ENCODE data around the gene CNGB1. TPM values are rescaled to one million over a fixed set of nuclear protein-coding genes. Genes with fewer than 3 reads are reported as not detected.

CNGB1 gene
- total and polyA plus RNA-seq, 2 of the 13 experiments (the other 11 are each of a cell fraction or from before 2014, with no cell fraction given): 0.02 to 0.15 TPM

DNA sequence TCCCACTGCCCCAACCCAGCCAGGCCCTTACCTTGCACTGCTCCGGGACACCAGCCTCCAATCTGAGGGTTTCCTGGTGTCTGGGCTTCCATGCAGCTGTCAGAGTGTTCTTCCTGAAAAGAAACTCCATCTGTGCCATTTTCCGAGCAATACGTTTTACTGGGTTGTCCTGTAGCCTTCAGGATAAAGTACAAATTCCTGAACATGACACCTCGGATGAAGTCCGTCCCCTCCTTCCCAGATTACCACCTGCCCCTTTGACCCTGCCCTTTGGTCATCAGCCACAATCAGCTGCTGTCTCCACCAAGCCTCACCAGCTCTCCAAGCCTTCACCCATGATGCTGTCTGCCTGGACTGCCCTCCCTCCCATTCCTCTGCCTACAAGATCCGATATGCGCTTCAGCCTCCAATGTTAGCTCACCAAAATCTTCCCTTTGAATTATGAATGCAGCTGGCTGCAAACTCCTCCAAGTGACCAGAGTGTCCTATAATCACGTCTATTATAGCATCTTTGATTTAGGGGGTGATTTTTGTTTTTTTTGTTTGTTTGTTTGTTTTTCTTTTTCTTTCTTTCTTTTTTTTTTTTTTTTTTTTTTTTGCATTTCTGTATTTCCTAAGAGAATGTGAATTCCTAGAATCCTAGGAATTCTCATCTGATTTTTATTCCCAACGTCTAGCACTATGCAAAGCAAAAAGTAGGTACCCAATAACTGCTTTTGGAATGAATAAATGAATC is 108.1 kb downstream of the CNGB1 start (continued):
- TF ChIP-seq, protein P1, sequence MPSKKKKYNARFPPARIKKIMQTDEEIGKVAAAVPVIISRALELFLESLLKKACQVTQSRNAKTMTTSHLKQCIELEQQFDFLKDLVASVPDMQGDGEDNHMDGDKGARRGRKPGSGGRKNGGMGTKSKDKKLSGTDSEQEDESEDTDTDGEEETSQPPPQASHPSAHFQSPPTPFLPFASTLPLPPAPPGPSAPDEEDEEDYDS (CRISPR knock-in tag; IDR thresholded peaks at IDR 0.05): peak; percentile 81
- TF ChIP-seq MYC (CRISPR knock-in tag; IDR thresholded peaks at IDR 0.05; ENCODE audit: borderline replicate concordance) (peak; percentile 74; the same call in 1 of the 2 replicates), ZBTB38 (CRISPR knock-in tag; IDR thresholded peaks at IDR 0.05) (peak; percentile 92), ZNF430 (CRISPR knock-in tag; IDR thresholded peaks at IDR 0.05) (peak; percentile 83; the same call in 1 of the 2 replicates), RFX1 (IDR thresholded peaks at IDR 0.05) (no peak), REL (CRISPR knock-in tag; conservative IDR thresholded peaks at IDR 0.05) (no peak), TMF1 (CRISPR knock-in tag; IDR thresholded peaks at IDR 0.05; ENCODE audit: low read depth) (peak; percentile 84; the same call in 1 of the 2 replicates), KLF11 (CRISPR knock-in tag; IDR thresholded peaks at IDR 0.05) (0 out of 2 replicates have a peak, but pooled peaks have one; percentile 89), ZNF501 (CRISPR knock-in tag; IDR thresholded peaks at IDR 0.05) (peak; percentile 88), ZNF841 (CRISPR knock-in tag; IDR thresholded peaks at IDR 0.05; ENCODE audit: borderline replicate concordance) (no peak), KDM6A (CRISPR knock-in tag; IDR thresholded peaks at IDR 0.05; ENCODE audit: low read depth) (peak; percentile 88), CCAR2 (optimal IDR thresholded peaks at IDR 0.05; ENCODE audit: low read depth, low read length) (peak; percentile 77), TBX3 (IDR thresholded peaks at IDR 0.05; ENCODE audit: borderline replicate concordance) (peak; percentile 87), ZNF234 (CRISPR knock-in tag; conservative IDR thresholded peaks at IDR 0.05) (no peak), ATAD3A (CRISPR knock-in tag; IDR thresholded peaks at IDR 0.05) (no peak), YY1 (IDR thresholded peaks at IDR 0.05; ENCODE audit: insufficient read depth, insufficient replicate concordance, low read depth, low read length) (no peak), HHEX (CRISPR knock-in tag; IDR thresholded peaks at IDR 0.05) (0 out of 2 replicates have a peak, but pooled peaks have one; percentile 11), PPARG (CRISPR knock-in tag; conservative IDR thresholded peaks at IDR 0.05) (peak; percentile 69; the same call in 1 of the 2 replicates), ZNF331 (CRISPR knock-in tag; IDR thresholded peaks at IDR 0.05) (peak; percentile 92)
- TF ChIP-seq, protein P2, sequence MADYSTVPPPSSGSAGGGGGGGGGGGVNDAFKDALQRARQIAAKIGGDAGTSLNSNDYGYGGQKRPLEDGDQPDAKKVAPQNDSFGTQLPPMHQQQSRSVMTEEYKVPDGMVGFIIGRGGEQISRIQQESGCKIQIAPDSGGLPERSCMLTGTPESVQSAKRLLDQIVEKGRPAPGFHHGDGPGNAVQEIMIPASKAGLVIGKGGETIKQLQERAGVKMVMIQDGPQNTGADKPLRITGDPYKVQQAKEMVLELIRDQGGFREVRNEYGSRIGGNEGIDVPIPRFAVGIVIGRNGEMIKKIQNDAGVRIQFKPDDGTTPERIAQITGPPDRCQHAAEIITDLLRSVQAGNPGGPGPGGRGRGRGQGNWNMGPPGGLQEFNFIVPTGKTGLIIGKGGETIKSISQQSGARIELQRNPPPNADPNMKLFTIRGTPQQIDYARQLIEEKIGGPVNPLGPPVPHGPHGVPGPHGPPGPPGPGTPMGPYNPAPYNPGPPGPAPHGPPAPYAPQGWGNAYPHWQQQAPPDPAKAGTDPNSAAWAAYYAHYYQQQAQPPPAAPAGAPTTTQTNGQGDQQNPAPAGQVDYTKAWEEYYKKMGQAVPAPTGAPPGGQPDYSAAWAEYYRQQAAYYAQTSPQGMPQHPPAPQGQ (CRISPR knock-in tag; IDR thresholded peaks at IDR 0.05; ENCODE audit: borderline replicate concordance): no peak
- TF ChIP-seq, protein P3, sequence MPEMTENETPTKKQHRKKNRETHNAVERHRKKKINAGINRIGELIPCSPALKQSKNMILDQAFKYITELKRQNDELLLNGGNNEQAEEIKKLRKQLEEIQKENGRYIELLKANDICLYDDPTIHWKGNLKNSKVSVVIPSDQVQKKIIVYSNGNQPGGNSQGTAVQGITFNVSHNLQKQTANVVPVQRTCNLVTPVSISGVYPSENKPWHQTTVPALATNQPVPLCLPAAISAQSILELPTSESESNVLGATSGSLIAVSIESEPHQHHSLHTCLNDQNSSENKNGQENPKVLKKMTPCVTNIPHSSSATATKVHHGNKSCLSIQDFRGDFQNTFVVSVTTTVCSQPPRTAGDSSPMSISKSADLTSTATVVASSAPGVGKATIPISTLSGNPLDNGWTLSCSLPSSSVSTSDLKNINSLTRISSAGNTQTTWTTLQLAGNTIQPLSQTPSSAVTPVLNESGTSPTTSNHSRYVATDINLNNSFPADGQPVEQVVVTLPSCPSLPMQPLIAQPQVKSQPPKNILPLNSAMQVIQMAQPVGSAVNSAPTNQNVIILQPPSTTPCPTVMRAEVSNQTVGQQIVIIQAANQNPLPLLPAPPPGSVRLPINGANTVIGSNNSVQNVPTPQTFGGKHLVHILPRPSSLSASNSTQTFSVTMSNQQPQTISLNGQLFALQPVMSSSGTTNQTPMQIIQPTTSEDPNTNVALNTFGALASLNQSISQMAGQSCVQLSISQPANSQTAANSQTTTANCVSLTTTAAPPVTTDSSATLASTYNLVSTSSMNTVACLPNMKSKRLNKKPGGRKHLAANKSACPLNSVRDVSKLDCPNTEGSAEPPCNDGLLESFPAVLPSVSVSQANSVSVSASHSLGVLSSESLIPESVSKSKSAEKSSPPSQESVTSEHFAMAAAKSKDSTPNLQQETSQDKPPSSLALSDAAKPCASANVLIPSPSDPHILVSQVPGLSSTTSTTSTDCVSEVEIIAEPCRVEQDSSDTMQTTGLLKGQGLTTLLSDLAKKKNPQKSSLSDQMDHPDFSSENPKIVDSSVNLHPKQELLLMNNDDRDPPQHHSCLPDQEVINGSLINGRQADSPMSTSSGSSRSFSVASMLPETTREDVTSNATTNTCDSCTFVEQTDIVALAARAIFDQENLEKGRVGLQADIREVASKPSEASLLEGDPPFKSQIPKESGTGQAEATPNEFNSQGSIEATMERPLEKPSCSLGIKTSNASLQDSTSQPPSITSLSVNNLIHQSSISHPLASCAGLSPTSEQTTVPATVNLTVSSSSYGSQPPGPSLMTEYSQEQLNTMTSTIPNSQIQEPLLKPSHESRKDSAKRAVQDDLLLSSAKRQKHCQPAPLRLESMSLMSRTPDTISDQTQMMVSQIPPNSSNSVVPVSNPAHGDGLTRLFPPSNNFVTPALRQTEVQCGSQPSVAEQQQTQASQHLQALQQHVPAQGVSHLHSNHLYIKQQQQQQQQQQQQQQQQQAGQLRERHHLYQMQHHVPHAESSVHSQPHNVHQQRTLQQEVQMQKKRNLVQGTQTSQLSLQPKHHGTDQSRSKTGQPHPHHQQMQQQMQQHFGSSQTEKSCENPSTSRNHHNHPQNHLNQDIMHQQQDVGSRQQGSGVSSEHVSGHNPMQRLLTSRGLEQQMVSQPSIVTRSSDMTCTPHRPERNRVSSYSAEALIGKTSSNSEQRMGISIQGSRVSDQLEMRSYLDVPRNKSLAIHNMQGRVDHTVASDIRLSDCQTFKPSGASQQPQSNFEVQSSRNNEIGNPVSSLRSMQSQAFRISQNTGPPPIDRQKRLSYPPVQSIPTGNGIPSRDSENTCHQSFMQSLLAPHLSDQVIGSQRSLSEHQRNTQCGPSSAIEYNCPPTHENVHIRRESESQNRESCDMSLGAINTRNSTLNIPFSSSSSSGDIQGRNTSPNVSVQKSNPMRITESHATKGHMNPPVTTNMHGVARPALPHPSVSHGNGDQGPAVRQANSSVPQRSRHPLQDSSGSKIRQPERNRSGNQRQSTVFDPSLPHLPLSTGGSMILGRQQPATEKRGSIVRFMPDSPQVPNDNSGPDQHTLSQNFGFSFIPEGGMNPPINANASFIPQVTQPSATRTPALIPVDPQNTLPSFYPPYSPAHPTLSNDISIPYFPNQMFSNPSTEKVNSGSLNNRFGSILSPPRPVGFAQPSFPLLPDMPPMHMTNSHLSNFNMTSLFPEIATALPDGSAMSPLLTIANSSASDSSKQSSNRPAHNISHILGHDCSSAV (CRISPR knock-in tag; IDR thresholded peaks at IDR 0.05; ENCODE audit: borderline replicate concordance): no peak

Data from HepG2 (cell line).